Adrenal gland (tissue), 5 donors: Measurements from ENCODE around the gene ZNF77.

Source experiments
- CTCF ChIP-seq, 6 experiments: fragments of 450-650 bp in 4 of 6; fragments of 200-600 bp in 2 of 6; sonication (generic) in 1 of 6; IDR thresholded peaks; 1 replicate in 5 of 6; 2 replicates in 1 of 6; pipeline versions ENCODE4 v1.5.1 to v1.8.0; 2016 to 2021; ENCODE audit warnings: antibody characterized with exemption in 6 of 6, mild to moderate bottlenecking in 2 of 6, moderate library complexity in 1 of 6
- POLR2A ChIP-seq, 2 donors: fragments of 450-650 bp; IDR thresholded peaks; one replicate each; pipeline ENCODE4 v1.6.1; 2017; ENCODE audit warnings: antibody characterized with exemption in 2 of 2, mild to moderate bottlenecking in 2 of 2, moderate library complexity in 1 of 2
- donor health status: DM: no; HTN: no; CAD: no.

- TF ChIP-seq CTCF (IDR thresholded peaks at IDR 0.05): no peak
- TF ChIP-seq POLR2A (IDR thresholded peaks at IDR 0.05): no peak
Observed at GRCh38 chr19:2964874-2965273, 20.1 kb upstream of the ZNF77 start.
